ENCODE results near the gene HSPA4. TPM values are rescaled to one million over a fixed set of nuclear protein-coding genes. Genes with fewer than 3 reads are reported as not detected.

HSPA4 gene
- total and polyA plus RNA-seq, 2 donors (not counting 1 experiment from before 2014, with no cell fraction given): 18.1 to 95.0 TPM

GRCh38 chr5:133030343-133031005, 21.3 kb upstream of the HSPA4 start:
- Histone ChIP-seq H3K9ac (ENCODE audit: low read length) (no peak overlapping the region), H3K36me3 (replicated peaks in 1 of 2; ENCODE audit: control extremely low read depth in 1 of 2, control insufficient read depth in 1 of 2, extremely low read depth in 1 of 2, insufficient read depth in 2 of 2, low read length in 1 of 2) (no peaks in the 10 kb centered on the region), H3K4me1 (ENCODE audit: control insufficient read depth in 2 of 2, insufficient read depth in 2 of 2, low read length in 2 of 2) (peaks cover 53 to 66% of the 10 kb centered on the region in 2 donors), H2AFZ (ENCODE audit: insufficient read depth, low read depth, low read length, poor library complexity, severe bottlenecking) (peak overlapping the region; percentile 31), H4K20me1 (ENCODE audit: control insufficient read depth, insufficient read depth, low read length, poor library complexity, severe bottlenecking) (no peaks in the 10 kb centered on the region), H3K9me3 (ENCODE audit: control extremely low read depth in 1 of 3, control insufficient read depth in 2 of 3, insufficient read depth in 1 of 3, low read length in 2 of 3) (peaks cover 0 to 4% (median 0%) of the 10 kb centered on the region in 3 donors), H3K79me2 (ENCODE audit: control insufficient read depth, insufficient read depth, low read length) (peaks cover 8% of the 10 kb centered on the region), H3K4me3 (ENCODE audit: control extremely low read depth in 1 of 5, extremely low read depth in 1 of 5, insufficient read depth in 1 of 5, low read depth in 2 of 5, low read length in 4 of 5) (no peak overlapping the region), H3K27ac (ENCODE audit: low read length in 2 of 2) (peak overlapping the region; percentile 17 to 64), H3K4me2 (replicated peaks; ENCODE audit: low read depth, low read length, poor library complexity, severe bottlenecking) (peak overlapping the region; percentile 14), H3K27me3 (replicated peaks in 1 of 4; ENCODE audit: control extremely low read depth in 1 of 4, control insufficient read depth in 3 of 4, insufficient read depth in 4 of 4, low read length in 3 of 4) (no peaks in the 10 kb centered on the region)
- no peak for TF ChIP-seq CTCF (IDR thresholded peaks at IDR 0.05)
- TF ChIP-seq EZH2 (IDR thresholded peaks at IDR 0.05; ENCODE audit: borderline replicate concordance, insufficient read depth, low read depth, low read length, poor library complexity, severe bottlenecking): no peak
- intact Hi-C loops (cut with micrococcal nuclease): loop anchor here (5.0 kb wide), 1 partner anchor 907 kb away; no protein-coding TSS in a partner anchor
- no peaks in the 10 kb centered on the region for H3K9me3 Mint-ChIP-seq (ENCODE audit: insufficient read depth)
- DNase-seq: no peak
- WGBS (ENCODE audit: insufficient coverage): no CpG with 5 or more reads among the region's 2 CpGs
- ChIA-PET POLR2A (interaction anchor here (0.7 to 6.0 kb wide), 4 partner anchors 13 to 902 kb away, joined by 3 to 83 read pairs (median 4); partner anchors contain the start of gene HSPA4), CTCF (interaction anchor here (0.6 to 1.6 kb wide), 3 partner anchors 15 to 1823 kb away, joined by 3 to 4 read pairs (median 4); no protein-coding TSS in a partner anchor)
- H3K4me3 Mint-ChIP-seq: no peak overlapping the region
- ATAC-seq (ENCODE audit: low read depth): no peak
- H3K27me3 Mint-ChIP-seq: no peaks in the 10 kb centered on the region
- peaks cover 59% of the 10 kb centered on the region for H3K4me1 Mint-ChIP-seq
- H3K27ac Mint-ChIP-seq: peak overlapping the region; percentile 77

All from B cell (primary cell).